GM21515 (cell line): Measurements from ENCODE around the gene CLSTN2.

Experiments used
- ATAC-seq: cut with Tn5 transposase; IDR thresholded peaks from one replicate; pipeline ENCODE4 v1.9.1; 2021; ENCODE audit not compliant: unreplicated experiment

CLSTN2 gene

DNA sequence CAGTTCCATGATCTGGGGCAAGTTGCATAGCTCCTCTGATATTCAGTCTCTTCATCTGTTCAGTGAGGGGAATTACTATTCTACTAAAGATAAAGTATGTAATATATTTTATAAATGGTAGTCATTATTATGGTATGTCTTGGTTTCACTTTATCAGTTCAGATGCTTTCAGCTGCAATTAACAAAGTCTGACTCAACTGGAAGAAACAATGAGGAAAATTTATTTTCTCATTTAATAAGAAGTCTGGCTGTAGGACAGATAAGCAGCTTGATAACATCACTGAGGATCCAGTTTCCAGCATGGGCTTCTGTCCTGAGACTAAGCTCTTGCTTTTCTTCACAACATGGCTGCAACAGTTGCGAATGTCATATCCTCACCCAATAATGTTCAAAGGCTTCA lies 388.6 kb downstream of the CLSTN2 start:
- no peak for ATAC-seq

DNA sequence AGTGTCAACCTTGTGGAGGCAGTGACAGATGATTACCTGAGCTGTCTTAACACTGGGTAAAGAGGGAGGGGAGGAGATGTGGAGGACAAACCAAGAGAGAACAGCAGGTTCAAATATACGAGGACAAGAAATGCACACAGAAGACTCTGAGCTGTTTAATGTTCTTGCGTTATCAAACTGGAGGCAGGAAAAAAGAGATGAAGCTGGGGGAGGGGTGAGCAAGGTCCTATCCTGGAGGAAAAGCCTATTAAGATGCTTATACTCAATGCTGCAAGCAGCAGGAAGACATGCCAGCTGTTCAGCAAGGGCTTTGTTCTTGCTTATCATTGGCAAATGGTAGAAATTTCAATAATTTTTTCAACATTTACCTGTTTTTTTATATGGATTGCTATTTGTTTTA lies 397.1 kb downstream of the CLSTN2 start:
- ATAC-seq, result no peak

DNA sequence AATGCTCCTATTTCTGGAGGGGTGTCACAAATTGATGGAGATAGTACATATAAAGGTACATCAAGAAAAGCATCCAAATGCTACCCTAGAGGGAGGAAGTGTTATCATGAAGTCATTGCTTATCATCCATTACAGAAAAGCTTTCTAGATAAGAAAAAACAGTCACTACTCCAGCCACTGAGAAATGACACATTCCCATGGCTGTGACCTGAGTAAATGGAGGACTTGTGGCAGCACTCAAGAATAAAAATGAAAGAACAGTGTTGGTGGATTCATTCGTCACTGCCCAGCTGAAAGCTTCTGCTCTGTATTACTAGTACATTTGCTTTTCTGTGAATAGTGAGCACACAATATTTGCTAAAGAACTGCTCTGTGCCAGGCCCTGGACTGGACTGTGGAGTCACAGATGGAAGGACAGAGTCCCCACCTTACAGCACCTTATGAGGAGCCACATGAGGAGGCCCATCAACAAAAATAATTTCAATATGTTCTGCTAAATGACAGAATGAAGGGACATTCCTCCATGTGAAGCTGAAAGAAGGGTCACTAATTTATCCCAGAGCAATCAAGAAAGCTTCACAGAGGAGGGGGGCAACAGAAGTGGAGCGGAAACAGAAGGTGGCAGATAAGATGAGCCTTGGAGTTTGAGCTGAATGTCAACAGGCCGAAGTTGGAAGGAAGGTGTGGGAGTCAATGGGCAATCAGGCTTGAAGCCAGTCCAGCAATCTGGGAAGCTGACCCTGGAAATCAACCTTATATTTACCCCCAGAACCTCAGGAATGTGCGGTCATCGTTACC lies 399.3 kb downstream of the CLSTN2 start:
- ATAC-seq, result no peak

DNA sequence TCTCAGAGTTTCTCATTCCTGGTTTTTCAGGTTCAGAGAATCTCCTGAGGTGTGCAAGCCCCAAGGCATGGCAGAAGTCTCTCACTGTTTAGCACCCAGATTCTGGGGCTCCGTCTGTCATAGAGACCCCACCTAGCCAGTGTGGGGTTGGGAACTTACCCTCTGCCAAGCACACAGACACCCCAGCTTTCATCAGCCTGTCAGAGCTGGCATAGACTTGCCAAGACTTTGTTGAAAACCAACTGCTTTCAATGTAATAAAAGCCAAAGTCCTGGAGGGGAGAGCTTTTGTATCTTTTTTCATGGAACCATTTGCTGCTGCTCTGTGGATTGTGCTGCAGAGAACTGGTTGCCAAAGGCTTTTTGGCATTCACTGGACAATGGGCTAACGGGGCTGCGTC lies 401.5 kb downstream of the CLSTN2 start:
- ATAC-seq, result no peak

DNA sequence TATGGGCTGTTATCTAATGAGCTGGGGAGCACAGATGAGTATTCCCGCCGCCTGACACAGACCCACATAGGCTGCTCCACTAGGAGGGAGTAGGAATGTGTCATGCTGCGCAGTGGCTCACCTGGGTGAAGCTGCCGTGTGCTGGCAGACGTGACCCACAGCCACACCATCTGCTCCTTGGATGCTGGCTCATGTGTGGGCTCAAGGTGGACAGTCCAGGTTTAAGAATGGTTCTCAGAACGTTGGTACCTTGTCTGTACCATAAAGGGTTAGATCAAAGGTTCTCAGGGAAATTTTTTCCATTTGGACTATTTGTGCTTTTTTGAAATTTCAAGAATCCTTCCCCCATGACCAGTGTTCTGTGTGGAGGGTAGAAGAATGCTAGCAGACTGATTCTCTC lies 403.9 kb downstream of the CLSTN2 start:
- no peak for ATAC-seq

DNA sequence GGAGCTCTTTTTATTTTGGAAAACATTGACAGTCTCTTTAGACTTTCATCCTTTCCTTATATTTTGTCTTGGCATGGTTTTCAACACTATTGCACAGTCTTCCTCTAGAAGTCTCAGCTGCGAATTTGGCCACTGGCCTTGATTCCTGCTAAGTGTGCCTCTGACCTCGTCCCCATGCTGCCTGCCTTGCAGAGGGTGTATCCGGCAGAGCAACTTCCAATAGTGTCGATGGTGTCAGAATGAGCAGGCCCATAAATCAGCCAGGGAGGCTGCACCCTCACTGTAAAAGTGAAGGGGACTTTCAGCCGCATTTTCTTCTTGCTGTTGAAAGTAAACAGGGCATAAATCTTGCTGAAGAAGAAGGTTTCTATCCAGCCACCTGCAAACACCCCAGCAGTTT lies 406.2 kb downstream of the CLSTN2 start:
- ATAC-seq, result no peak

DNA sequence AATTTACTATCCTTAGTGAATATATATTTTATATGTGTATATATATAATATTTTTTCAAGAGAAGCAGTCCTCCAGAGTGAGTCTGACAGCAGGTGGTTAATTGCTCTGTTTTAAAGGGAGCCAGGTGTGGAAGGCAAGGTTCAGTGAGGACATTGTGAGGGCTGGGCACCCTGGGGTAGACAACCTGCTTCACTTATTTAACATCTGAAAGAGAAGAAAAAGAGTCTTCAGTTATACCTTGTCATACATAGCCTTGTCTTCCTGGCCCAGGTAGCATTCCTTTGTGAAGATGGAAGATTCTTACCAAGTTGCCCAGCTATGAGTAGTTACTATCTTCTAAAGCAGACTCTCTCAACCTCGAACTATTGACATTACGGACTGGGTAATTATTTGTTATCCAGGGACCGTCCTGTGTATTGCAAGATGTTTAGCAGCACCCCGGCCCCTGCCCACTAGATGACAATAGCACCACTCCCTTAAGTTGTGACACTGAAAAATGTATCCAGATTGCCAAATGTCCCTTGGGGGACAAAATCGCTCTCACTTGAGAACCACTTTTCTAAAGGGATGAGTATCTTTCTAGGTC lies 406.9 kb downstream of the CLSTN2 start:
- ATAC-seq, result no peak

DNA sequence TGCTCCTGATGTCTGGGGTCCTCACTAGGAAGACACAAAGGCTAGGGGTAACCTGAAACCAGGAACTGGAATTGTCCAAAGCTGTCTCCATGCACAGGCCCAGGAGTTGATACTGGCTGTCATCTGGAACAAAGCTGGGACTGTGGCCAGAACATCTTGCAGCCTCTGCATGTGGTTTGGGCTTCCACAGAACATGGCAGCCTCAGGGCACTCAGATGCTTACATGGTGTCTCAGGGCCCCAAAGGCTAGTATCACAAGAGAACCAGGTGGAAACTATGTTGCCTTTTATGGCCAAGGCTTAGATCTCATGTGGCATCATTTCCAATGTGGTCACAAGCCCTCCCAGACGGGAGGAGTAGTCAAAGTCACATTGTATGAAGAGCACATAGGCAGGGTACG lies 407.7 kb downstream of the CLSTN2 start:
- no peak for ATAC-seq

DNA sequence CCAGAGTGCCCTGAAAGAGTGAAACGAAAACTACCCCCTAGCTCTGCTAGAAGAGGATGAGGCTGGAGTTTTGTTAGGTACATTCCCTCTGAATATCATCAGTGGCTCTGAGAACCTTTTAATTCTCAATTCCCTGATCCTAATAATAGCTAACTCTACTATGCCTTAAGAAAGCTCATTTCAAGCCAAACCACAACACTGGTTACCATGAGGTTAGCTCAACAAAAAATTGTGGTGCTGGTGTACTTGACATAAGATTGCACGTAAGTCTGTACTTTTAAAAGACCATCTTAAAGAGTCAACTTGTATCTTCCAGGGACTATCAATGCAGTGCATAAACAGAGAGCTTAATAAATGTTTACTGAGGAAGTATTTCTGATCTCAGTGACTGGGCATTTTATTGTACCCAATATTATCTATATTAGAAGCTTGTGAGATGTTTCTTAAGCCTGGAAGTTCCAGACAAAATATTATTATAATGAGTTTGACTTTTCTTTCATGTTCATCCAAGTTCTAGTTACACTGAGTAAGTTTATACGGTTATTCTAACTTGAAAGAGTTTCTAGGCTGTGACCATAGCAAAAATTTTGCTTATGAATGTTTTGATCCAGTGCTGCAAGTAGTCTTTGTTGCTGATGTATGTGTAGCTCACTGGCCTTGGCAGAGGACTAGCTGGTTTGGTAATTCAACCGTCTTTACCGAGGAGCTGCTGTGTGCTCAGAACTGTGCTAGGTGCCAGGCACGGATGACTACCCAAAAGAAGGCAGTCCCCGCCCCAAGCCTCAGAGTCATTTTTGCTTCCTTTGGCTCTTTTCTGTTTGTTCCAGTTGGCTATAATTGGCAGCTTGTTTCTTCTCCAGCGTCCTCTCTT lies 408.5 kb downstream of the CLSTN2 start:
- ATAC-seq, result no peak

DNA sequence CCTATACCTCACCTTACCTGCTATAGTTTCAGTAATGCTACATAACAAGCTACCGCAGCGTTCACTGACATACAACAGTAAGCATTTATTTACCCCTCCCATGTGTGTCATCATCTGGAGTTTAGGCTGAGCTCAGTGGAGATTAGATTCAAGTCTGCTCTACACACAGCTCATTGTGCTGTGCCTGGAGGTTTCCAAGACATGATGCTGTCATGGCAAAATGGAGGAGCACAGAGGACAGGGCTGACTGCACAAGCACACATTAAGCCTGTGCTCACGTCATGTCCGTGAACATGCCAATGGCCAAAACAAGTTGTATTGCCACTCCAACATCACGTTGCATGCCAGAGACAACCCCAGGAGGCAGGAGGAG lies 409.1 kb downstream of the CLSTN2 start:
- ATAC-seq, result no peak

DNA sequence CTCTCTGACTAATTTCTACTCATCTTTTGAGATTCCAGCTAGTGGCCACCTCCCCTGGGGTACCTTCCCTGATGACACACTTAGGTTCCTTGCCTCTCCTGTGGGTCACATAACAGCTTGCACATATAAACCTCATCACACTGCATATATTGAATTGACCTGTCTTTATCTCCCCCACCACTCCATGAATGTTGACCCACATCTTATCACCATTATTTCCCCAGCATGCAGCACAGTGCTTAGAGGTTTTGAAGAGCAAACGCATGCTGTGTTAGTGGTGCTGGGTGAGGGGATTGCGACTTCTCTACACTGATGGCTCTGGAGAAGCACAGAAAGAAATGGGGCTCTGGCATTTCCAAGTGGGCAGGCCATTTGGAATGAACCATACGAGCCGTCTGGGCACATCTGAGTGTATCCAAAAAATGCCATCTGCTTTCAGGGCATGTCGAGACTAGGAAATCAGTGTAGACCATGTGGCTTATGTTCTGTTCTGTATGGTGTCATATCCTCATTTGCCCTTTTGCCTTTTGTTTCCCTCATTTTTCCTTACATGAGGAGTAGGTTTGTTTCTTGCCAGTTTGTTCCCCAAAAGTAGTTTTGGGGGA lies 409.7 kb downstream of the CLSTN2 start:
- ATAC-seq, result no peak

DNA sequence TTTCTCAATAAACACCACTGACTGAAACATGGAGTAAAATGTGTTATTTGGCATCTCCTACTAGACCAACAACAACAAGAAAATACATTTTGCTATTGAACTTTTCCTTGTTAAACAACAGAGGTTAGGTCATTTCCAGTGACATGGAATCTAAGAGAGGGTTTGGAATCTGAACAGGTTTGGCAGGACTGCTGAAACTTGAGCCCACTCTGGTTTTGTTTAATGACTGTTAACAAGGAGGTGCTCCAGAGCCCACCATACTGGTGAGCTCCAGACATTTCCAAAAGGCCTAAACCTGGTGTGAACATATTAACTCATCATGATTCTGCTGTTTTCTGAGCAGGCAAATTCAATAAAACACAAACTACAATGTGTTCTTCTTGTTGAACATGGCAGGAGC lies 412.2 kb downstream of the CLSTN2 start:
- no peak for ATAC-seq

DNA sequence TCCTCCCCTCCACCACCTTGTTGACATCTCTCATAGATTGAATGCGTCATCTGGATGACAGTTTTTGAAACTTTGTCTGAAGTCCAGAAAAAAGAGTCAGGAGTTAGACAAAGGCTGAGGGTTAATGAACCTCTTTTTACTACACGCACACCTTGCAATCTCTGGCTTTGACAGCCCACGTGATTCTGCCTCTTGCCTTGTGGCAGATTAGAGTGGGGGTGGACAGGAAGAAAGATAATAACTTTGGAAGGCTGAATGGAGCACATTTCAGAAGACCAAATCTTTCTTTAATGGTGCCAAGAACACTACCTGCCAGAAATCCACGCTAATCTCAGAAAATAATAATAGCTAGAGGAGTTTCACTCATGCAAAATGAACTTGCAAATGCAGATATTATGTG lies 415.0 kb downstream of the CLSTN2 start:
- ATAC-seq, result no peak

DNA sequence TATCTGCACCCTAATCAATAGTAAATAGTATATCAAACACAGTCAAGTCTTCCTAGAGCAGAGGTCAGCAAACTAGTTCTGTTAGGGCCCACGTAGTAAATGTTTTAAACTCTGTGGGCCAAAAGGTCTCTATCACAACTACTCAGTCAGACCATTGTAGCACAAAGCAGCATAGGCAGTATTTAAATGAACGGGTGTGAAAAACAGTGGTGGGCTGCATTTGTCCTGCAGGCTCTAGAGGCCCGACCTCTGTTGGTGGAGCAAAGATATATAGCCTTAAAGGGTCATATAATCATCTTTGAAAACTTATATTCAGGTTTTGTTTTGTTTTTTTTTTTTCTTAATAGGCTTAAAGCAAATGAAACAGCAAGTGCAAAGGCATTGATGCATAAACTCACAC lies 416.5 kb downstream of the CLSTN2 start:
- no peak for ATAC-seq

DNA sequence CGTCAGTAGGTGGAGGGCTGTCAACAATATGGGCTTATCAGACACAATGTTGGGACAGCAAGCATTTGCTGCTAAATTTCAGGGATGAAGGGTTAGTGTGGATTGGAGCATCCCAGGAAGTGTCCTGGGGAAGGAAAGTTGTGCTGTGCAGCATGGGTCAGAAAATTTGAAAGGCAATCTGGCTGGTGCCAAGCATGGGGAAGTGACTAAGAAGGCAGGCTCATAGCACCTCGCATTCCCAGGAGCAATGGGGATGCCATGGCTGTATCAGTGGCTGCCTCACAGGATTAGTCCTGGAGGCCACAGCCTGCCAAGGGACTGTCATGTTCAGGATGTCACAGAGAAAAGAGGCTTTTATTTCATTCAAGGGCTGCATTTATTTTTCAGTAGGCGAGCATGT lies 420.5 kb downstream of the CLSTN2 start:
- ATAC-seq, result no peak

DNA sequence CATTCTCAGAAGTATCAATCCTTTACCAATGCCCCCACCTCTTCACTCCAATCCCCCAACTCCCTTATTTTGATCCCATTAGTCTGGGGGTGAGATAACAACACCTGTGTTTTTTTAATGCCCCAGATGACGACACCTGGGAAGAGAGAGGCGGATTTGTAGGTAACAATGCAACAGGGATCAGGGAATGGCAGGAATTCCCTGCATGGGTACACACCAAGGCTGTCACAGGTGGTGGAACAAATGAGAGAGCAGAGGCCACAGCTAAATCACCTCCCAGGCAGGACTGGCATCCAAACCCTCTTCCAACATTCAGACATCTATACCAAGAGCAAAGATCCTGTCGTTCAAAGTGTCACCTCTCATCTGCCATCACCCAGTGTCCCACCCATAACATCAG lies 423.7 kb downstream of the CLSTN2 start:
- ATAC-seq, result no peak

DNA sequence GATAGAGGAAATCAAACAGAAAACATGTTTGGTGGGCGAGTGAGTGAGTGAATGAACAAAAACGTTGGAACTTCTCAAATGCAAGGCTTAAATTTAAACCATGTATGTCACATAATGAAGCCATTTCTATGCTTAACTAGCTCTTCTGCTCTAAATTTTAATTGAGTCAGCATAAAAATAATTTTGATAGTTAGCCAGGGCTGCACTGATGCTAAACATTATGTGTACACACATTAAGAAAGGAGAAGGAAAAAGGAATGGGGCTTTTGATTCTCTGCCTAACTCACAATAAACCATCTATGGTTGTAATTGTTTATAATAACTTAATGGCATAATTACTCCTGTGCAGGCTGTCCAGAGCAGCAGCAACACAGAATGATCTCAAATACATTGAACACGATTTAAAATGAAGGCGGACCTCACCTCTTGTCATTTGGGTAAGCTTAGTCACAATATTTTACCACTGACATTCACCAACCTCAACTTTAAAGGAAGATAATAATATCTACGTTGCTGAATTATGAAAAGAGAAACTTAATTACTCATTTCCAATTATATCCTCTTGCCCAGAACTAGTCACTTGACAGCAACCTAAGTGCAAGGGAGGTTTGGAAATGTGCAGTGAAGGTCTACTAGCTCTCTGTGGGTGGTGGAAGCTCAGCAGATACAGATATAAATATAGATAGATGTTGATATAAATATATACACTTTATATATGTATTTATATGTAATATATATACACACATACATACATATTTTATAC lies 424.4 kb downstream of the CLSTN2 start:
- ATAC-seq, result no peak

DNA sequence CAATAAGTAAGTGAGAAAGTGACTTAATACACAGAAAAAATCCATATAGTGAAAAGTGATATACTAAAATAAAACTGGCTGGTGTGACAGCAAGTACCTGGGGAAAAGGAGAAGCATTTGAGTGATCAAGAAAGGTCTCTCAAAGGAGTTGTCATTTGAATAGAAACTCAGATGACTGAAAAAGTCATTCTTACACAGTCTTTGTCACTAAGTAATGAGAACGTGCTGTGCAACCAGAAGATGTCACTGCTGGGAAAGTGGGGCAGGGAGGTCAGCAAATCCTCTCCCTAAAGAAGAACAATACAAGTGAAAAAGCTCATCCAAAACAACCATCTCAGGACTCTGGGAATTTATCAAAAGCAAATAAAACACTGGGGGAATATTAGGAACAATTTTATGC lies 425.3 kb downstream of the CLSTN2 start:
- ATAC-seq, result no peak

DNA sequence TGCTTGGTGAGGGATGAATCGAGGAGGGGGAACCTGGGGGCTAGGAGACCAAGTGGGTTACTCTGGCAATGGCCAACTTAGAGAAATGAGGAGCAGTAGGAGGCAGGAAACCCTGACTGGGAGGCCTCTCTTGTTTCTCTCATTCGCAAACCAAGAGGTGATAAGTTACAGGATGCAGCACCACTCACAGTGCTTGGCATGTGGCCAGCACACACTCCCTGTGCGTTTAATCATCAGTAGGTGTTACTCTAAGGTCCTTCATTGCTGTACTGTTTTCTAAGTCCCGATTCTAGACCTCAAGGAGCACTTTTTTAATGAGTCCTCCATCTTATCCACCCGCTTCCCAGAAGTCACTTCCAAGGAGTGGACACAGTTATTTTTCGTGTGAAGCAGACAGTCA lies 428.8 kb downstream of the CLSTN2 start:
- ATAC-seq, result no peak

DNA sequence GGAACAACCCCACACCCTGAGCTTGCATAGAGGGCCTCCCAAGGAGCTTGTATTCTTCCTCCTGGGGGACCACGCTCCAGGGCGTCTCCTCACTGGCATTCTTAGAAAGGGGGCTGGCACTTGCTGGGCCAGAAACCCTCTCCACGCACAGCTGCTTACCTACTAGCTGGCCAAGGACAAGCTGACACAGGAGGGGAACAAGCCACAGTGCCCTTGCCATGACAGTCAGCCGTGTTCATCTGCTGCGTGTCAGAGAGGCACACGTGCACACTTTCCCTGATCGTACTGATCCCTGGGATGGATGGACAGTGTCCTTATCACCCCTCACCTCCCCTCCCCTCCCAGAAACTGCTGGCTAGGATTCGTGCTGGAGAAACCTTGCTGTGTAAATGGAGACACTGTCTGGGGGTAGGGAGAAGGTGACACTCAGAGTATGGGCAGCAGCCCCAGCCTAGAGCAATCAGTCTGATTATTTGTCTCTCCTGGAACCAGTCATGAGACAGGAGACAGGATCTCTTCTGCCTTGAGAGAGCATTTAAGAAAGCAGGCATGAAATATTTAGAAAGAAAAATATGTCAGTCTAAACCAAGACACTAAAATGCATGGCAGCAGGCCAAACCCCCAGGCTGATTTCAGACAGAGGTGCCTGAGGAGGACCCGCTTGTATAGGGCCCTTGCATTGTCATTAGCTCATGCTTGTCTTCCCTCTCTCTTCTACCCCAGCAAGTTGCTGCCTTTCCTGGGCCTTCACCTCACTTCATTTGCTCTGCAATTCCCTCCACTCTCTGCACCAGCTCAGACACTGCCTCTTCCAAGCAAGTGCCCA lies 431.1 kb downstream of the CLSTN2 start:
- ATAC-seq, result no peak
